SU-DHL-6 (cell line): ENCODE measurements around the gene G6PD.
A peak's percentile ranks its signal among the peaks of the same experiment; 100 is the strongest.

Experiments
- H2AFZ ChIP-seq: fragments of 200-600 bp; sonication (generic); 2 replicates; pipeline ENCODE4 v1.6.1; 2014; ENCODE audit warnings: low read depth, mild to moderate bottlenecking, moderate library complexity, mixed read lengths, antibody characterized with exemption, low read length; ENCODE audit not compliant: severe bottlenecking
- H3F3A ChIP-seq: fragments of 200-600 bp; shearing (Covaris generic); 2 replicates; pipeline ENCODE4 v1.6.0; 2016; ENCODE audit warnings: antibody characterized with exemption, mild to moderate bottlenecking; ENCODE audit not compliant: insufficient read depth
- H3K27ac ChIP-seq: fragments of 200-600 bp; sonication (generic); 2 replicates; pipeline ENCODE4 v1.5.1; 2016; ENCODE audit warnings: low read depth, mild to moderate bottlenecking, low read length, moderate library complexity, mixed read lengths
- H3K27me3 ChIP-seq: fragments of 200-600 bp; sonication (generic), shearing (Covaris generic); 2 replicates; pipeline ENCODE4 v1.6.0; 2014; ENCODE audit warnings: mild to moderate bottlenecking, low read length
- H3K36me3 ChIP-seq: fragments of 200-600 bp; sonication (generic); 2 replicates; pipeline ENCODE4 v1.6.1; 2014; ENCODE audit warnings: mild to moderate bottlenecking, low read length, mixed read lengths
- H3K4me2 ChIP-seq: fragments of 300-600, 200-600 bp; shearing (Covaris generic), sonication (generic); 2 replicates; pipeline ENCODE4 v1.6.0; 2014; ENCODE audit warnings: low read length, low read depth, mild to moderate bottlenecking; ENCODE audit not compliant: poor library complexity, severe bottlenecking
- H3K4me3 ChIP-seq: fragments of 200-600 bp; sonication (generic); 2 replicates; pipeline ENCODE4 v1.5.1; 2014; ENCODE audit warnings: antibody characterized with exemption, low read length, mild to moderate bottlenecking, mixed read lengths; ENCODE audit not compliant: insufficient read depth, poor library complexity, severe bottlenecking
- H3K79me2 ChIP-seq: fragments of 200-600 bp; sonication (generic); 2 replicates; pipeline ENCODE4 v1.6.1; 2014; ENCODE audit warnings: mild to moderate bottlenecking, low read length, moderate library complexity; ENCODE audit not compliant: insufficient read depth
- H3K9ac ChIP-seq: fragments of 200-600 bp; sonication (generic); 2 replicates; pipeline ENCODE4 v1.7.0; 2014; ENCODE audit warnings: mild to moderate bottlenecking, low read length
- H3K9me2 ChIP-seq: fragments of 200-600 bp; sonication (generic); replicated peaks from 2 replicates; pipeline ENCODE4 v1.6.1; 2014; ENCODE audit warnings: low read length; ENCODE audit not compliant: insufficient read depth
- H3K9me3 ChIP-seq: fragments of 200-600 bp; sonication (generic); 2 replicates; pipeline ENCODE4 v1.6.1; 2014; ENCODE audit warnings: low read length, mixed read lengths; ENCODE audit not compliant: insufficient read depth
- H4K20me1 ChIP-seq: fragments of 200-600 bp; sonication (generic); 2 replicates; pipeline ENCODE4 v1.6.1; 2014; ENCODE audit warnings: low read depth, mild to moderate bottlenecking, antibody characterized with exemption, low read length, moderate library complexity, mixed read lengths
- CTCF ChIP-seq: fragments of 200-600 bp; sonication (generic); IDR thresholded peaks from one replicate; pipeline ENCODE4 v1.5.1; 2017; ENCODE audit warnings: antibody characterized with exemption, mild to moderate bottlenecking, low read length, moderate library complexity; ENCODE audit not compliant: insufficient read depth, poor library complexity, severe bottlenecking
- EZH2phosphoT487 ChIP-seq: fragments of 200-600 bp; sonication (generic), shearing (Covaris generic); conservative IDR thresholded peaks from 2 replicates; pipeline ENCODE4 v1.6.1; 2018; ENCODE audit warnings: mild to moderate bottlenecking, antibody characterized with exemption, low read length, moderate library complexity, mixed read lengths

Gene G6PD

GRCh38 chrX:154489182-154489581 is 57.5 kb downstream of the G6PD start:
- no peaks in the 10 kb centered on the region for H4K20me1 ChIP-seq
- peaks cover 6% of the 10 kb centered on the region for H3F3A ChIP-seq
- no peaks in the 10 kb centered on the region for H3K36me3 ChIP-seq
- 0 out of 2 replicates have a peak overlapping the region, but pooled peaks have one; percentile 65 for H3K27ac ChIP-seq
- H3K27me3 ChIP-seq: no peaks in the 10 kb centered on the region
- H3K9me2 ChIP-seq: no peaks in the 10 kb centered on the region
- TF ChIP-seq EZH2phosphoT487 (no peak), CTCF (no peak)
- H3K4me2 ChIP-seq: peak overlapping the region; percentile 81
- H2AFZ ChIP-seq: no peak overlapping the region
- H3K9me3 ChIP-seq: no peaks in the 10 kb centered on the region
- H3K4me3 ChIP-seq: peak overlapping the region; percentile 76
- H3K79me2 ChIP-seq: peaks cover 18% of the 10 kb centered on the region
- H3K9ac ChIP-seq: peak overlapping the region; percentile 73

GRCh38 chrX:154488336-154489075 is 58.1 kb downstream of the G6PD start:
- Histone ChIP-seq H3F3A (peaks cover 11% of the 10 kb centered on the region), H3K4me2 (peak overlapping the region; percentile 81), H3K9ac (no peak overlapping the region), H3K4me3 (no peak overlapping the region), H3K27me3 (no peaks in the 10 kb centered on the region), H3K36me3 (no peaks in the 10 kb centered on the region), H3K79me2 (peaks cover 18% of the 10 kb centered on the region), H2AFZ (no peak overlapping the region), H3K9me2 (no peaks in the 10 kb centered on the region), H3K9me3 (no peaks in the 10 kb centered on the region), H4K20me1 (no peaks in the 10 kb centered on the region), H3K27ac (no peak overlapping the region)
- TF ChIP-seq CTCF (no peak), EZH2phosphoT487 (no peak)

- peak overlapping the region; percentile 64 for H3K4me2 ChIP-seq
Measured at GRCh38 chrX:154487518-154488290, 58.9 kb downstream of the G6PD start.

More at GRCh38 chrX:154487518-154488290, 58.9 kb downstream of the G6PD start:
- Histone ChIP-seq H3K27ac (peak overlapping the region; percentile 78), H3K36me3 (no peaks in the 10 kb centered on the region), H3K9ac (peak overlapping the region; percentile 100; the same call in 1 of the 2 replicates), H4K20me1 (no peaks in the 10 kb centered on the region), H3K9me2 (no peaks in the 10 kb centered on the region), H3K4me3 (no peak overlapping the region), H3K79me2 (peaks cover 18% of the 10 kb centered on the region), H3K27me3 (no peaks in the 10 kb centered on the region), H3F3A (peaks cover 15% of the 10 kb centered on the region), H3K9me3 (no peaks in the 10 kb centered on the region), H2AFZ (no peak overlapping the region)
- no peak for TF ChIP-seq CTCF
- TF ChIP-seq EZH2phosphoT487: no peak
